NCI-H1105 treated with DMSO at 0.1 percent for 48 hours (cell line): ENCODE results near the gene C22orf15.
A peak's percentile ranks its signal among the peaks of the same experiment; 100 is the strongest.
"Not testable (repeated sequence)": the region's sequence is repeated elsewhere in the genome, so short reads cannot be mapped to it uniquely, and the experiment has no call there.

ENCODE experiments used
- DNase-seq: peaks from one replicate; lab custom pipeline; 2025; lab: John Stamatoyannopoulos, UW

Gene C22orf15, protein sequence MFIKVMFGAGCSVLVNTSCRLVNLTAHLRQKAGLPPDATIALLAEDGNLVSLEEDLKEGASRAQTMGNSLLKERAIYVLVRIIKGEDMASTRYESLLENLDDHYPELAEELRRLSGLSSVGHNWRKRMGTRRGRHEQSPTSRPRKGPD

DNA sequence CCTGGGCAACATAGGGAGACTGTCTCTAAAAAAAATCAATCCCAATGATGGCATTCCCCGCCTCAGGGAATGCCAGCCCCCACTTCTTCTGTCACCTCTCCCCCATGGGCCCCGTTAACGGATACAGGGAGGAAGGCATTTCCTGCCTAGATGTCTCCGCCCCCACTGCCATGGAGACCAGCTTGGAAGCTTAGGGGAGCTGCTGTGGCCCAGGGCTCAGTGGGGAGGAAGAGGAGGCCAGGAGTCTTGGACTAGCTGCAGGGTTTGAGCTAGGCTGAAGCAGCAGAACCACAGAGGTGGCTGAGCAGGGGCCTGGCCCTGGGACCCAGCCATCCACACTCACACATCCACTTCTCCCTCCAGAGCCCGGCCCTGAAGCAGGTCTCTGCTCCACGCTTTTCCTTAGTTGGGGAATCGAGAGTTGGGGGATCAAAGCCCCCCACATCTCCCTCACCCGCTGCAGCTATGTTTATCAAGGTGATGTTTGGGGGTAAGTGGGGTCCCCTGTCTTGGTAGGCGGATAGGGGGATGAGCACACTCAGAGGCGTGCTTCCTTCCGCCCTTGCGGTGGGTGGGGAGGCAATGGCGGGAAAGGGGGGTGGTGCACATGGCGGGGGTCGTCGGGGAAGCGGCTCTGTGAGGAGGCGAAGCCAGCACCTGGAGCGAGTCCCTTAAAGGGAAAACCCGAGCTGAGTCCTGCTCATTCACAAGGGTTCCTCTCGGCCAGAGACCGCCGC is at the start of gene C22orf15:
TSS of gene C22orf15 (plus strand) at position 149 of the 737 bp plus-strand sequence. CDS start at position 466, 317 bp downstream.
- no peak for DNase-seq

DNA sequence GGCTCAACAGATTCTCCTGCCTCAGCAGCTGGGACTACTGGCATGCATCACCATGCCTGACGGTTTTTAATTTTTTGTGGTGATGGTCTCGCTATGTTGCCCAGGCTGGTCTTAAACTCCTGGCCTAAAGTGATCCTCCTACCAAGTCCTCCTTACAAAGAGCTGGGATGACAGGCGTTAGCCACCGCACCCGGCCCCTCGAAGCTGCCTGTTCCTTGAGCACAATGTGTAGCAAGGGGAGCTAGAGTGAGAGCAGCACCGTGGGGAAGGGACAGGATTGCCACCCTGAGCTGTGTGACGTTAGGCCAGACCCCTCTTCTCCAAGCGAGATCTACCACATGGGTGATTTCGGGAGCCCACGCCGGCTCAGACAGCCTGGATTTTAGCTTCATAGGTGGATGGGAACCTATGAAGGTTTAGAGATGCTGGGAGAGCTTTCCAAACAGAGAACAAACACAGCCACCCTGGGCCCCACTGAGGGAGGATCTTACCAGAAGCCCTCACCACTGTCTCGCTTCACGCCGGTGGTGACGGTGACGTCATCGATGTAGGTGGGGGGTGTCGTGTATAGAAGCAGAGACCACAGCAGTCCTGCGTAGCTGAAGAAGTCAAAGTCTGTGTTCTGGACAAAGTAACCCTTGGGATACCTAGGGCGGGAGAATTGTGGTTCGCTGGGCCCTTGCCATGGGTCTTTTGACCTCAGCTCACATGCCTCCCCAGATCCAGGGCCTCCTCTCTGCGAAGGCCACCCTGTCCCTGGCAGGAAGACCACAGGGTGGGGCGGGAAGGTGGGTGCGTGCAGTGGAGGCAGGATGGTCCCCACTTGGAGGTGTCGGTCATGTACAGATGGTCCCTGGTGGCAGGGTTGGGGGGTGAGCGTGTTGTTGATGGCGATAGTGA is 48.8 kb upstream of the C22orf15 start:
- DNase-seq = no peak

DNA sequence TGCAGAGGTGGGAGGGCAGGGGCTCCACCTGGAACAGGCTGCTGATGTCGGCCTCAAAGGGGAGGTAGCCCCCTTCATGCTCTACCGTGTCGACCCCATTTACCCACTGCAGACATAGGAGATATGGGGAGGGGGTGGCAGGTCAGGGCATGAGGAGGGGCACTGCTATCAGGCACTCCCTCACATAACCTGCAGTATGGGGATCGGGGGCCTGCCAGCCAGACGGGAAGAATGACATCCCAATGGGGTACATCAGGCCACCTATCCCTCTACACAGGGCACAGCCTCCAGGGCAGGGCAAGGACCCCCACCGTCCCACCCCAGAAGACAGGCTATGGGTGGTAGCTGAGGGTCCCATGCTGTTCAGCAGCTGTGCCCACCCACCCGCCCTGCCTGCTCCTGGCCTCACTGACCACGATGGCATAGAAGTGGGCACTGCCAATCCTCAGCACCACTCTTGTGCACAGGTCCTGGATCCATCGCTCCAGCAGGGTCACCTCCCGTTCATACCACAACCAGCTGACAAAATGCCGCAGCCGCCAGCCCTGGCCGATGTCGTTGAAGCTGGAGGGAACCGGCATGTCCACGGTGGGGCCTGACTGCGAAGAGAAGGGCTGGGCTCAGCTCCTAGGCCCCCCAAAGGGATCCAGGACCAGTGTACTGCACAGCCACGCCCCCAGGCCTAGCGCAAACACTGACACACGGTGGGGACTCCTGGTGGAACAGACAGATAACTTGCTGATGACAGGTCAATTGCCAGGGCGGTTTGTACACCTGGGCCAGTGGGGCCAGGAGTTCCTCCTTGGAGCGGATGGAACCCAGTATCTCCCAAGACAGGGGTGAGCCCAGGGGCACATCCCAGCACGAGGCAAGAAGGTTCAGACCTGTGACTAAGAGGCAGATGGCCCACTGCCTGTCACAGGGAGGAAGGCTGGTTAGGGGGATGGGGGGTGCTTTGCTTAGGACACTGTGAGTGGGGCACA is 47.9 kb upstream of the C22orf15 start:
- DNase-seq = no peak

DNA sequence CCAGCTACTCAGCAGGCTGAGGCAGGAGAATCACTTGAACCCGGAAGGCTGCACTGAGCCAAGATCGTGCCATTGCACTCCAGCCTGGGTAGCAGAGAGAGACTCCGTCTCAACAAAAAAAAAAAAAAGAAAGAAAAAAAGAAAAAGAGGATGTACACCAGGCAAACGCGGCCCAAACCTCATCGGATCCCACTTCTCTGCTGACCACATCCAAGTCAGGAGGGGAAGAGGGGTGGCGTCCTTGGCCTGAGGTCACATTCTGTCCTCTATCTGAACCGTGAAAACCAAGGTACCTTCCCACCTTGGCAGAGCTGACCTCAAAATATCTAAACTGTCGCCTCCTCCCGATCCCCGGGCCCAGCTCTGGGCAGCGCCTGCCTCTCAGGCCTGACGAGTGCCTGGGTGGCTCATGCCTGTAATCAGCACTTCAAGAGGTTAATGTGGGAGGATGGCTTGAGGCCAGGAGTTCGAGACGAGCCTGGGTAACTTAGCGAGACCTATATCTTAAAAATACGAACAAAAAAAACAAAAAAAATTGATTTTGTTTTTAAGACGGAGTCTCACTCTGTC is 46.9 kb upstream of the C22orf15 start:
- DNase-seq = no peak

DNA sequence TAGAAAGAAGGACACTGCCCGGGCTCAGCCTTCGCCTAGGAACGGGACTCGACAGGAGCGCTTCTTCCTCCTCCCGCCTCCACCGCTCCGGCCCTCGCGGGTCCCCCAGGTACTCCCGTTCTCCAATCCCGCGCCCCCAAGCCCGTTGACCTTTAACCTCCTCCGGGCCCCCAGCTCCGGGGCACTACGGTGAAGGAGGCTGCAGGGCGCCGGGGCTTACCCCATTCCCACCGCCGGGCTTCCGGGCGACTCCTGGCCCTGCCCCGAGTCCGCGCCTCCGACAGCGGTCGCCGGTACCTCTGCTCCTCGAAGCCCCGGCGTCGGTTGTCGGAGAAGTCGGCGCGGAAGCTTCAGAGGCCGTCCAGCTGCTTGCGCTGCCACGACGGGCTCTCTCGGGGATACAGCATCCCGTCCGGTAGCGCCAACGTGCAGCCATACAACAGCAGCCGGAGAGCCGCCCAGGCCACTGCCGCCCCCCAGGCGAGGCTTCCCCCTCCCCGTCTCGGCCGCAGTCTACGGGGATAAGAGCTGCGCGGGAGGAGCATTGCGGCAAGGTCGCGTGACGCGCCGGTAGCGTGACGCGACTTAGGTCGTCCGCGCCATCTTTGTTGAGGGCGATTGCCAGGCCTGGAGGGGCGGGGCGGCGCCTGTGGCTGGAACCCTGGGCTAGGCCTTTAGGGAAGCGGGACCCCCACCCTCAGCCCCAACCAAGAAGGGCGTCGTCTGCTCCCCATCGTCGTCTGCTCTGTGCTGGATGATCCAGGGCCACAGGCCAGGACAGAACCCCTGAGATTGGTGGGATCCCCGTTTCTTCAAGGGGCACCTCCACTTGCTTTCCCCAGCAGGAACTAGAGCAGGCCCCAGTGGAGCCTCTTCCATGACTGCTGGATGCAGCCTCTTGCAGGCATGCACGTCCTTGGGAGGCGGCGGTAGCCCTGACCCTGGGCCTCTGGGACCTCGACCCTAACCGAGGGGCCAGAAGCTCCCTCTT is 45.7 kb upstream of the C22orf15 start:
- DNase-seq = peak; percentile 78

DNA sequence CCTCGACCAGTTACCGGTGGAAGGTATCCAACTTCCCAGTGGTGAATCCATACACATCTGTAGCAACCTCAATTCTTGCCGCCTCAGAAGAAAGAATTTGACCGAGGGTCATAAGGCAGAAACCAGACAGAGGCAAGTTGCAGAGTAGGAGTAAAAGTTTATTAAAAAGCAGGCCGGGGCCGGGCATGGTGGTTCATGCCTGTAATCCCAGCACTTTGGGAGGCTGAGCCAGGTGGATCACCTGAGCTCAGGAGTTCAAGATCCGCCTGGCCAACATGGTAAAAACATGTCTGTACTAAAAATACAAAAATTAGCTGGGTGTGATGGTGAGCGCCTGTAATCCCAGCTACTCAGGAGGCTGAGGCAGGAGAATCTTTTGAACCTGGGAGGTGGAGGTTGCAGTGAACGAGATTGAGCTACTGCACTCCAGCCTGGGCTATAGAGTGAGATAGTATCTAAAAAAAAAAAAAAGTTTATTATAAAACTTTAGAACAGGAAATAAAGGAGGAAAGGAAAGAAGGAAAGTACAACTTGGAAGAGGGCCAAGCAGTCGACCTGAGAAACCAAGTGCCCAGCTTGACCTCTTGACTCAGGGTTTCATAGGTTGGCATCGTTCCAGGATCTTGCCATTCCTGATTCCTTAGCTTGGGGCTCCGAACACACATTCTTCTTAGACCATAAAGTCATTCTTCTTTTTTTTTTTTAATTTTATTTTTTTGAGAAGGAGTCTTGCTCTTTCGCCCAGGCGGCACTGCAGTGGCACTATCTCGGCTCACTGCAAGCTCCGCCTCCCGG is 44.2 kb upstream of the C22orf15 start:
- no peak for DNase-seq

DNA sequence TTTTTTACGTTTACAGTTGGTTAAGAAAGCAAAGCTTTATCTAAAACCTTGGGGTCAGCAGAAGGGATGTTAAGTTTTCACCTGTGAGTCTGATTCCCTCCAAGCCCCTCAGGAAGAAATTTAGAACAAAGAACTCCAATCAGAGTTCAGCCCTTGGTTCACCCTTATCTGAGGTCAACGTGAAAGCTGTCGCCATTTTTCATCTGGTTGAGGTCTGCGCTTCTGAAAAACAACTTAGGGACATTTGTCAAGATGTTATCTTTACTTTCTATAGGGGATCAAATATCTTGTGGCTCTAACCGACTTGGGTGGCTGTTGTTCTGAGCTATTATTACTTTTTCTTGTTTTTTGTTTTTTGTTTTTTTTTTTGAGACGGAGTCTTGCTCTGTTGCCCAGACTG is 41.9 kb upstream of the C22orf15 start:
- DNase-seq = no peak

DNA sequence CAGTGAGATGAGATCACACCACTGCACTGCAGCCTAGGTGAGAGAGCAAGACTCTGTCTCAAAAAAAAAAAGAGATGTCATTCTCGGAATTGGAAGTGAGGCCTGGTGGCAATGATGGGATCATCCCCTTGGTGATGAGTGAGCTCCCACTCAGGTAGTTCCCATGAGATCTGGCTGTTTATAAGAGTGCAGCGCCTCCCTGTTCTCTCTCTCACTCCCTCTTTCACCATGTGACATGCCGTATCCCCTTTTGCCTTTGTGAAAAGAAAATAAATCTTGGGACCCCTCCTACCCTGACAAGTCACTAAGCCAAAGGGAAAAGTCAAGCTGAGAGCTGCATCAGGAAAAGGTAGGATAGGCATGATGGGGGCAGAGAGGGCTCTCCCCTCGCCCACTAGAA is 40.6 kb upstream of the C22orf15 start:
- DNase-seq = no peak

DNA sequence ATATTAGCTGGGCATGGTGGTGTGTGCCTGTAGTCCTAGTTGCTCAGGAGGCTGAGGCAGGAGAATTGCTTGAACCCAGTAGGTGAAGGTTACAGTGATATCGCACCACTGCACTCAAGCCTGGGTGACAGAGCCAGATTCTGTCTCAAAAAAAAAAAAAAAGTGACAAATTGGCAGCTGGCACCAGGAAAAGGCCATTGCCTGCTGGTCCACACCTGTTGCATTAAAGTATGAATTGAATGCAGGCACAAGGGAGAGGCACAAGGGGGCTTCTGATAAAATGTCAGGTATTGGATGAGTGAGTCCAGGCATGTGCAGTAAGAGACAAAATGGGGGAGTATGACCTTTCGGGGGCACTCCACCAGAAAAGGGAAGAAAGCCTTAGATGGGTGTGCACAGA is 40.1 kb upstream of the C22orf15 start:
- no peak for DNase-seq

DNA sequence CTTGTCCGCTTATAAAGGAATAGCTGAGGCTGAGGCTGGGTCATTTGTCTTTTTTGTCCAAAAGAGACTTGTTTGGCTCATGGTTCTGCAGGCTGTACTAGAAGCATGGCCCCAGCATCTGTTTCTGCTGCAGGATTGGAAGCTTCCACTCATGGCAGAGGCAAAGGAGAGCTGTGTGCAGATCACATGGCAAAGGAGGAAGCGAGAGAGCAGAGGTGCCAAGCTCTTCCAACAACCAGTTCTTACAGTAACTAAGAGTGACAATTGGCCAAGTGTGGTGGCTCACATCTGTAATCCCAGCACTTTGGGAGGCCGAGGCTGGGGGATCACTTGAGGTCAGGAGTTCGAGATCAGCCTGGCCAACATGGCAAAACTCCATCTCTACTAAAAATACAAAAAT is 34.7 kb upstream of the C22orf15 start:
- not testable (repeated sequence) for DNase-seq

DNA sequence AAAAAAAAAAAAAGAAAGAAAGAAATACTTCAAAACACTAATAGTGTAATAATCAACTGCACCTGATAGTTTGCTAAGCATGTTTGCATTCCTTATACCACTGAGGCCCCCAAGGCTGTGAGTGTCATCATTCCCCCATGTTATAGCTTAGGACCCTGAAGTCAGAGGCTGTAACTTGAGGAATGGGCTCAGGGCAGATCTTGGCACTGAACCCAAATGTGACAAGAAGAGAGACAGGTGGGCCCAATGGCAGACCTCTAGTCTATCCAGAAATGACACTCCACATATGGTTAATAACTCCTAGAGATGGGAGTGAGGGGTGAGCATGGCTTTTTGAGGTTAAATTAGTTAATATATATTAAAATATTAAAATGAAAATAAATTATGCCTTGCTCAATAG is 25.1 kb upstream of the C22orf15 start:
- DNase-seq = no peak

DNA sequence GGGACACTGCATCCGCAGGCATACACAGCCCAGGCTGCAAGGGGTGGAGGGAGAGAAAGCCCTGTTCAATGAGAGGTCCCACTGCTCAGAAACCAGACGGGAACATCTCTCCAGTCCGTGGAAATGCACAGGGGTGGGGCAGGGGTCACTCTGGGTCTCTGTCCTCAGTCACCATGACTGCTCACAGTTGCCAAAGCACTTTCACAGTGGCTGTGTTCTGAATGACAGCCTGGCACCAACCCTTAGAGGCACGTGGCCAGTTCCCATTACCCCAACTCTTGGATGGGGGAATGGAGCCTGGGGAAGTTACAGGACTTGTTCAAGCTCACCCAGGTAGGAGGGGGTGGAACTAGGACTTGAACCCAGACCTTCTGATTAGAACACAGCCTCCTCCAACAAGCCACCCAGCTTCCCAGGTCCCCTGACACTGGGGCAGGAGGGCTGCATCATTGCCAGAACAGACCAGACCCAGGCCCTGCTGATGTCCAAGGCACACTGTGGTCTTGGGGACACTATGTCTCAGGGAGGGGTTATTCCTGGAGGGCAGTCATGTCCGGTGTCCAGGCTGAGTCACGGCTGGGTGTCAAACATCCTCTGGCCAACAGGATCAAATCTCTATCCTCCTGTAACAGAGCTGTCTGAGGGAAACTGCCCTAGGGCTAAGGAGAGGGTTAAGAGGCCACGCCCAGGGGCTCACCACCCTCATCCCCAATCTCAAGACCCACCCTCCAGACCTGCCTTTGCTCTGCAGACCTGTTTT is 20.1 kb upstream of the C22orf15 start:
- DNase-seq = no peak

DNA sequence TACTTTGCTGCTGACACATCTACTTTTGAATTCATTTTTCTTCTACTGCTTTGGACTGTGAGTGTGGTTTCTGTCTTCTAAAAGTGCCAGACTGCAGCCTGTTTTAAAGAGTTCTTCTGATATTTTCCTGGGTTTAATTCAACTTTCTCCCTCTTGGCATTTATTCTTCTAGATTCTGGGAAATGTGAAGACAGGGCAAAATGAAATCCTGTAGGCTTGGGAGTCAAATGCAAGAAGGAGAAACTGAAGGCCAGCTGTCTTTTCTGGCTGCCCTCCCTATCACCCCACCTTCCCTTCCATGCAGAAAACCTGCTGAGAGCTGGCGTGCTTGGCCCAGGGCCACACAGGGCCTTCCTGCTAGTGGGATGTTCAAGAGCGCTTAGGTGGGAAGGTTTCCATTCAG is 19.5 kb upstream of the C22orf15 start:
- no peak for DNase-seq

DNA sequence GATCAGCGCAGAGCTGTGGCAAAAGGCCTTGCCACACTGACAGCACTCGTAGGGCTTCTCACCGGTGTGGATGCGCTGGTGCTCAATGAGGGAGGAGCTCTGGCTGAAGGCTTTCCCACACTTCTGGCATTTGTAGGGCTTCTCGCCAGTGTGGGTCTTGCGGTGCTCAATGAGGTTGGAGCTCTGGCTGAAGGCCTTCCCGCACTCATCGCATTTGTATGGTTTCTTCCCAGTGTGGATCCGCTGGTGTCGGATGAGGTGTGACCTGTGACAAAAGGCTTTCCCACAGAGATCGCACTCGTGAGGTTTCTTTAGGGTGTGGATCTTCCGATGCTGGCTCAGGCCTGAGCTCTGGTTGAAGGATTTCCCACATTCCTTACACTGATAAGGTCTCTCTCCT is 18.8 kb upstream of the C22orf15 start:
- DNase-seq = no peak

DNA sequence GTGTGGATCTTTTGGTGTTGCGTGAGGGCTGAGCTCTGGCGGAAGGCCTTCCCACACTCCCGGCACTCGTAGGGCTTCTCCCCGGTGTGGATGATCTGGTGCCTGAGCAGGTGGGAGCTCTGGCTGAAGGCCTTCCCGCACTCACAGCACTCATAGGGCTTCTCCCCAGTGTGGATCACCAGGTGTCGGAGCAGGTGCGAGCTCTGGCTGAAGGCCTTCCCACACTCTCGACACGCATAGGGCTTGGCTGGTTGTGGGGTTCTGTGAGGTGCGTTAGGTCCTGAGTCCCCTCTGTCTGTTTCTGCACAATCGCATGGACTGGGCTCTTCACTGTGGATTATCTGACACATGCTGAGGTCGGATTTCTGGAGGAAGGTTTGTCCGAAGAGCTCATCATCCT is 18.3 kb upstream of the C22orf15 start:
- DNase-seq = no peak

DNA sequence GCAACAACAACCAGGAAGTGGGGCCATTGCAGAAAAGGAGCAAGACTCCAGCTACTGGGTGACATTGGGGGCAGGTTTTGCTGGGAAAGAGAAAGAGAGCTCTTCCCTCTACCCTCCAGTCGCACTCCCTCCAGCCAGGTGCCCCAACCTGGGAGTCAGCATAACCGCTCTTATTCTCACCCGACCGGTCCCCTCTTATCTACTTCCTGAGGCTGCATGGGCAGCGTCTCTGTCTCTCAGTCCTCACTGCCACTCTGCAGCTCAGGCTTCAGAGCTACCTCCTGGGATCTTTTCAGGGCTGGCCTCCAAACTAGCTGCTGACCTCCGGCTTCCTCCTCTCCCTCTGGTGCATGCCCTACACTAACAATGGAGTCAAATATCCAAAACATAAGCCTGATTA is 17.0 kb upstream of the C22orf15 start:
- no peak for DNase-seq

DNA sequence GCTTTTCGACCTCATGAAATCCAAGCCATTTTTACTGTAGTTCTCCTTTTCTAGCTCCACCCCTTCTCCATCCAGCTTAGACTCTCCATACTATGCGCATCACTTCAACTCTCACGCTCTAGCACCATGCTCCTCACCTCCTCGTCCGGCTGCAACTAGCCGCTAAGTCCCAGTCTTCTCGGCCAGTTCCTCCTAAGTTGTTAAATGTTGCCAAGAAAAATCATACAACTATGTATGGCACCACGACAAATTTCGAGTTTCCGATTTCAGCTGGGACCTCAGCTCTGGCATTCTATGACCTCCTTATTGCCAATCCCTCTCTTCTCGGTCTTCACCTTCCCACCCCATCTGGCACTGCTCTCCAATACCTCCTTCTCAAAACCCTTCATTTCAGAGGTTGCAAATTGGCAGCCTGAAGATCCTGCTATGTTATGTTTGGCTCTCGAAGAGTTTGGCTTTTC is 12.9 kb upstream of the C22orf15 start:
- no peak for DNase-seq

DNA sequence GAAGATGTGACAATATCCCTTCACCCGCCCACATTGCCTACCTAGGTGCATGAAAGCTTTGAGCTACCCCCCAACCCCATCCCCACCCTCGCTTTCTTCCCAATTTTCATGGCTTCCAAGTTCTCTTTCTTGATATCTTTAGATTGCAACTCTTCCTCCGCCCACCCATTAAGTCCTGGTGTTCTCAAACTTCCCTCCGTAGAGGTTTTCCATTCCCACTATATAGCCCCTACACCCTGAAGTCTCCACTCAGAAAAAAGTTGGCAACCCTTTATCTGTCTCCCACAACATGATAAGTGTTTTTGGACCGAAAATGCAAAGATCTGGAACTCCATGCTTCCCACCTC is 12.4 kb upstream of the C22orf15 start:
- no peak for DNase-seq
